Measurements from ENCODE around the gene CPM.

The CPM gene

GRCh38 chr12:68904351-68904962 lies 28.5 kb downstream of the CPM start:
- no peak for DNase-seq (ENCODE audit: low spot score)

- DNase-seq (ENCODE audit: low spot score) = no peak
Observed at GRCh38 chr12:68903511-68903910, 29.5 kb downstream of the CPM start.

GRCh38 chr12:68901551-68901950 lies 31.4 kb downstream of the CPM start:
- no peak for DNase-seq (ENCODE audit: low spot score)

- DNase-seq (ENCODE audit: low spot score) = no peak
Observed at GRCh38 chr12:68901145-68901544, 31.8 kb downstream of the CPM start.

GRCh38 chr12:68900241-68900640 lies 32.7 kb downstream of the CPM start:
- DNase-seq (ENCODE audit: low spot score) = no peak

- DNase-seq (ENCODE audit: low spot score) = peak; percentile 80
Observed at GRCh38 chr12:68899251-68899771, 33.7 kb downstream of the CPM start.

- no peak for DNase-seq (ENCODE audit: low spot score)
Observed at GRCh38 chr12:68896881-68897540, 36.0 kb downstream of the CPM start.

GRCh38 chr12:68894276-68894855 lies 38.6 kb downstream of the CPM start:
- DNase-seq (ENCODE audit: low spot score) = no peak

- no peak for DNase-seq (ENCODE audit: low spot score)
Observed at GRCh38 chr12:68893741-68894140, 39.2 kb downstream of the CPM start.

- DNase-seq (ENCODE audit: low spot score) = no peak
Observed at GRCh38 chr12:68893201-68893600, 39.8 kb downstream of the CPM start.

- DNase-seq (ENCODE audit: low spot score) = no peak
Observed at GRCh38 chr12:68891141-68891540, 41.8 kb downstream of the CPM start.

- no peak for DNase-seq (ENCODE audit: low spot score)
Observed at GRCh38 chr12:68890701-68891113, 42.3 kb downstream of the CPM start.

GRCh38 chr12:68888243-68888642 lies 44.7 kb downstream of the CPM start:
- DNase-seq (ENCODE audit: low spot score) = no peak

- DNase-seq (ENCODE audit: low spot score) = no peak
Observed at GRCh38 chr12:68887641-68888040, 45.3 kb downstream of the CPM start.

GRCh38 chr12:68886636-68887572 lies 46.1 kb downstream of the CPM start:
- DNase-seq (ENCODE audit: low spot score) = no peak

GRCh38 chr12:68885381-68885780 lies 47.6 kb downstream of the CPM start:
- DNase-seq (ENCODE audit: low spot score) = no peak

GRCh38 chr12:68884251-68884650 lies 48.7 kb downstream of the CPM start:
- DNase-seq (ENCODE audit: low spot score) = no peak

- no peak for DNase-seq (ENCODE audit: low spot score)
Observed at GRCh38 chr12:68883151-68883550, 49.8 kb downstream of the CPM start.

- DNase-seq (ENCODE audit: low spot score) = no peak
Observed at GRCh38 chr12:68882251-68882964, 50.6 kb downstream of the CPM start.

GRCh38 chr12:68880660-68881325 lies 52.2 kb downstream of the CPM start:
- DNase-seq (ENCODE audit: low spot score) = no peak

- no peak for DNase-seq (ENCODE audit: low spot score)
Observed at GRCh38 chr12:68878846-68879245, 54.1 kb downstream of the CPM start.

Data from AG20443 (cell line).